NCI-H748 (cell line): ENCODE data around the gene GPR68.
"Not testable (repeated sequence)": the region's sequence is repeated elsewhere in the genome, so short reads cannot be mapped to it uniquely, and the experiment has no call there.

Experiments
- DNase-seq: peaks from one replicate; lab custom pipeline; 2025; ENCODE audit not compliant: unreplicated experiment; lab: John Stamatoyannopoulos, UW

The GPR68 gene

GRCh38 chr14:91200802-91201201 is 43.7 kb downstream of the GPR68 start:
- not testable (repeated sequence) for DNase-seq

- DNase-seq: no peak
Measured at GRCh38 chr14:91197631-91198030, 46.9 kb downstream of the GPR68 start.

GRCh38 chr14:91195881-91196280 is 48.6 kb downstream of the GPR68 start:
- DNase-seq: peak; percentile 46

- DNase-seq: no peak
Measured at GRCh38 chr14:91193069-91193468, 51.4 kb downstream of the GPR68 start.

DNA sequence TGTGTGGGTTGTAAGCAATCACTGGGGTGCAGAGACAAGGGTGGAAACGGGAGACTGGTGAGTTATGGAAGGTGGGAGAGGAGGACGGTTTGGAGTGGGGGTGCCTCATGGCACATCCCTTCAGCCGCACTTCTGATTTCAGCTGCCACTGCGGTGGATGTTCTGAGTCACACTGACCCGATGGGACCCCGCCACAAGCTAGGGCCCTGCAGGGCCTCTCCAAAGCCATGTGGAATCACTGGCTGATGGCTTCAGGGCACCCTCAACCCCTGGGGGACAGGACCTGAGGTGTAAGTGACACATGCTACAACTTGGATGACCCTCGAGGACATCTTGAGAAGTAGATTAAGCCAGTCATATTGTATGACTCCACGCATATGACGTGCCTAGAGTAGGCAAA is 53.7 kb downstream of the GPR68 start:
- DNase-seq: no peak

DNA sequence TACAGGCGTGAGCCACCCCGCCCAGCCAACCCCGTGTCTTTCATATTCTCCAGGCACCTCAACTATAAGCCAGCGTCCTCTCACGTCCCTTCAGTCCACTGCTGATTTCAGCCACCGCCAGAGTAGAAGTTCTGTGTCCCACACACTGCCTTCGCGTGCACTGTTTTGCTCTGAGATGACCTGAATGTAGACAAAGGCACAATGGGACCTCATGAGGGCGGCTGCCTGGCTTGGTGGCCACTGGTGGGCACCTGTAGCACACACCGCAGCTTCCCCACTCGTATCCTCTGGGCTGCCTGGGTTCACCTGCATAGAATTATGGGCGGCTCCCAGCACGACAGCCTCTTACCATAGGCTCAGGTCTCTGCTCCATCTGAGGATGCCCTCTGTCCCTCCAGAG is 57.2 kb downstream of the GPR68 start:
- DNase-seq: no peak

DNA sequence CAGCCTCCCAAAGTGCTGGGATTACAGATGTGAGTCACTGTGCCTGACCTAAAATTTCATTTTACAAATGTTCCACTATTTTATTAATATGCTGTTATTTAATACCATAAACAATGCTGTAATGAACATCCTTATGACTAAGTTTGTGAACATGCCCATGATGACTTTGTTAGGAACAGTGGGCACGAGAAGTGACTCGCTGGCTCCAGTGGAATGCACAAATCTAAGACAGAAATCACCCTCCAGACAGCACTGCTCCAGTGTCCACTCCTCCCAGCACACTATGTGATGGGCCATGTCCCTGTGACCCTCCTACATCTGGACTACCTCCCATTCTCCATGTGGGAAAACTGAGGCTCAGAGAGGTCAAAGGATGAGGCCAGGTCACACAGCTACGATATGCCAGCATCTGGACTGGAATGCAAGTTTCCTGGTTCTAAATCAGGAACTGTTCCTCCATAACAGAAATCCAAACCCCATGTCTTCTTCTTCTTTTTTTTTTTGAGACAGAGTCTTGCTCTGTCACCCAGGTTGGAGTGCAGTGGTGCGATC is 57.9 kb downstream of the GPR68 start:
- no peak for DNase-seq

GRCh38 chr14:91185721-91186120 is 58.8 kb downstream of the GPR68 start:
- no peak for DNase-seq

DNA sequence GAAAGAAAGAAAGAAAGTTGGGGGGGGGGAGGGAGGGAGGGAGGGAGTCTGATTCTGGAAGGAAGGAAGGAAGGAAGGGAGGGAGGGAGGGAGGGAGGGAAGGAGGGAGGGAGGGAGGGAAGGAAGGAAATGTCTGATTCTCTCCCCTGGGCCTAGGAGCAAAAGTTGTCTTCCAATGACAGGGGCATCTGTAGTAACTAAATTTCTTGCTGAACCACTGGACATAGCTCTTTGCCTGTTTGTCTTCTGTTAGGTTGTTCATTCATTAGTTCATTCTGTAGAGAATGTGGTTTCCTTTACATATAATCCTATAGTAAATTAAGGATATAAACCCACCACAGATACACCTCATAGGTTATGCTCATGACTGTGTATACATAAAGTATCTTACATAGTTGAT is 59.9 kb downstream of the GPR68 start:
- no peak for DNase-seq

GRCh38 chr14:91182753-91183152 is 61.8 kb downstream of the GPR68 start:
- DNase-seq: not testable (repeated sequence)
